Measurements from ENCODE around the gene NSUN4.
"Not testable (repeated sequence)": the region's sequence is repeated elsewhere in the genome, so short reads cannot be mapped to it uniquely, and the experiment has no call there.

The NSUN4 gene

DNA sequence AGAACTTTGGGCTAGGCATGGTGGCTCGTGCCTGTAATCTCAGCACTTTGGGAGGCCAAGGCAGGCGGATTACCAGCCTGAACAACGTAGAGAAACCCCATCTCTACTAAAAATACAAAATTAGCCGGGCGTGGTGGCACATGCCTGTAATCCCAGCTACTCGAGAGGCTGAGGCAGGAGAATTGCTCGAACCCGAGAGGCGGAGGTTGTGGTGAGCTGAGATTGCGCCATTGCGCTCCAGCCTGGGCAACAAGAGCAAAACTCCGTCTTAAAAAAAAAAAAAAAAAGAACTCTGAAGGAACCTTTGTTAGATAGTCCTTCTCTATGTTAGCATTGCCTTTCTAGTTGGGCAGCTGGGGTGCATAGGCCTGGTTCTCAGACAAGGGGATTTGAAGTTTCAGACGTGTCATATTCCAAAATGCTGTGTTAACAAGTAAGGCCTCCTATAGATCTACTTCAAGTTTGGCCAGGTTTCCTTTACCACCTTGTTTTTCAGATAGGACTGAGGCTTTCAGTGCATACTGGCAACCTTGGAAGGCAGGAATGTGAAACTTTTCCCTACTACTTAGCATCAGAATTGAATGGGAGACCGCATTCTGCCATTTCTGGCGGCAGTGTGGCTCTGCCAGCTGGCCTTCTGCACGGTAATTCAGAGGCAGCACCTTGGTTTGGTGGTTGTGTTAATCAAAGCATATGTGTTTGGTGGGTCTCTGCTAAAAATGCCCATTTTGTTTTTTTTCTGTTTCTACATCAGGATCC, 31.0 kb upstream of the NSUN4 start:
- no peak overlapping the region for H3K4me3 ChIP-seq (ENCODE audit: low read depth in 1 of 2, low read length in 1 of 2)
- no peaks in the 10 kb centered on the region for H3K9me3 ChIP-seq
- TF ChIP-seq, protein P1, sequence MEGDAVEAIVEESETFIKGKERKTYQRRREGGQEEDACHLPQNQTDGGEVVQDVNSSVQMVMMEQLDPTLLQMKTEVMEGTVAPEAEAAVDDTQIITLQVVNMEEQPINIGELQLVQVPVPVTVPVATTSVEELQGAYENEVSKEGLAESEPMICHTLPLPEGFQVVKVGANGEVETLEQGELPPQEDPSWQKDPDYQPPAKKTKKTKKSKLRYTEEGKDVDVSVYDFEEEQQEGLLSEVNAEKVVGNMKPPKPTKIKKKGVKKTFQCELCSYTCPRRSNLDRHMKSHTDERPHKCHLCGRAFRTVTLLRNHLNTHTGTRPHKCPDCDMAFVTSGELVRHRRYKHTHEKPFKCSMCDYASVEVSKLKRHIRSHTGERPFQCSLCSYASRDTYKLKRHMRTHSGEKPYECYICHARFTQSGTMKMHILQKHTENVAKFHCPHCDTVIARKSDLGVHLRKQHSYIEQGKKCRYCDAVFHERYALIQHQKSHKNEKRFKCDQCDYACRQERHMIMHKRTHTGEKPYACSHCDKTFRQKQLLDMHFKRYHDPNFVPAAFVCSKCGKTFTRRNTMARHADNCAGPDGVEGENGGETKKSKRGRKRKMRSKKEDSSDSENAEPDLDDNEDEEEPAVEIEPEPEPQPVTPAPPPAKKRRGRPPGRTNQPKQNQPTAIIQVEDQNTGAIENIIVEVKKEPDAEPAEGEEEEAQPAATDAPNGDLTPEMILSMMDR (IDR thresholded peaks at IDR 0.05): no peak
- peaks cover 39% of the 10 kb centered on the region for H3K36me3 ChIP-seq
- H3K27ac ChIP-seq: peak overlapping the region; percentile 72
- H3K4me1 ChIP-seq (ENCODE audit: control insufficient read depth in 1 of 2, insufficient read depth in 1 of 2, low read depth in 1 of 2, low read length in 1 of 2): peaks cover 35% of the 10 kb centered on the region in 2 experiments
- H3K27me3 ChIP-seq: no peaks in the 10 kb centered on the region

DNA sequence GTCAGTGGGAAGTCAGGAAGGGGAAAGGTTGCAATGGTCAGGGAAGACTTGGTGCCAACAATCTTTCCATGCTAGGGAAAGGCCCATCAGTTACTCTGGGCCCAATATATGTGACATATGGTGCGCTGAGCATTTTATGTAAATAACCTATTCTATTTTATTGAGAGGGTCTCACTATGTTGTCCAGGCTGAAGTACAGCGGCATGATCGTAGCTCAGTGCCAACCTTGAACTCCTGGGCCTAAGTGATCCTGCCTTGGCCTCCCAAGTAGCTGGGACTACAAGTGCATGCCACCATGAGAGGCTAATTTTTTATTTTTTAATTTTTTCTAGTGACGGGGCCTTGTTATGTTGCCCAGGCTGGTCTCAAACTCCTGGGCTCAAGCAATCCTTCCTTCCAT, 30.3 kb upstream of the NSUN4 start:
- TF ChIP-seq, protein P1 (IDR thresholded peaks at IDR 0.05): no peak
- Histone ChIP-seq H3K27ac (no peak overlapping the region), H3K36me3 (peaks cover 39% of the 10 kb centered on the region)

DNA sequence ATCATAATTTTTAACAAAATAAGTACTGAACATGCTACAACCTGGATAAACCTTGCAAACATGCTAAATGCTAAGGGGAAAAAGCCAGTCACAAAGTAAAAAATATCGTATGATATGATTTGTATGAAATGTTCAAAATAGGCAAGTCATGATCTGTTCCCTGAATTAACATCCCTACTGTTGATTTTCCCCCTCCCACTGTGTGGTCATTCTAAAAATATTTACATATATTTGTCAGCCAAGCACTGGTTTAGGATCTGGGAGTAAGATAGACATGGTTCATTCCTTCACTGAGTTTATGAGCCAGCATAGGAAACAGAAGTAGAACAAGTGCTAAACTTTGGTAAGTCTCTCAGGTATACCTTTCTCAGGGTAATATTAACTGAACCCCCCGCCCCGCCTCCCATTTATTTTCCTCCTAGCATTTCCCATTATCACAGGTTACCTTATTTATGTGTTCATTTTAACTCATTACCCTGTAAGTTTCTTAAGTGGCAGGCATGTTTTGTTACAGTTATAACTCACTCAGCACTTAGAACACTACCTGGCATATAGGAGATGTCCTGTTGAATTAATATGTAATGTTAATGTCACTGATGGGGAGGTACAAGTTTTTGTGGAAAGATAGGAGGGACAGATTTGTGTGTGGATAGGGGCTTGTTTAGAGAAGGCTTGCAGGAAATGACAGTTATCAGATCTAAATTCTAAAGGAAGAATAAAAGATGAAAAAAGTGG, 24.8 kb upstream of the NSUN4 start:
- H3K9me3 ChIP-seq: no peaks in the 10 kb centered on the region
- no peaks in the 10 kb centered on the region for H3K4me1 ChIP-seq (ENCODE audit: control insufficient read depth in 1 of 2, insufficient read depth in 1 of 2, low read depth in 1 of 2, low read length in 1 of 2)
- TF ChIP-seq, protein P1 (IDR thresholded peaks at IDR 0.05): no peak
- H3K36me3 ChIP-seq: peaks cover 54% of the 10 kb centered on the region
- H3K27ac ChIP-seq: no peak overlapping the region
- no peak overlapping the region for H3K4me3 ChIP-seq (ENCODE audit: low read depth in 1 of 2, low read length in 1 of 2)
- H3K27me3 ChIP-seq: no peaks in the 10 kb centered on the region

More for the DNA sequence above, 30.3 kb upstream of the NSUN4 start:
- no peaks in the 10 kb centered on the region for H3K27me3 ChIP-seq
- H3K4me1 ChIP-seq (ENCODE audit: control insufficient read depth in 1 of 2, insufficient read depth in 1 of 2, low read depth in 1 of 2, low read length in 1 of 2): peaks cover 31 to 32% of the 10 kb centered on the region in 2 experiments
- H3K4me3 ChIP-seq (ENCODE audit: low read depth in 1 of 2, low read length in 1 of 2): no peak overlapping the region
- H3K9me3 ChIP-seq: no peaks in the 10 kb centered on the region

DNA sequence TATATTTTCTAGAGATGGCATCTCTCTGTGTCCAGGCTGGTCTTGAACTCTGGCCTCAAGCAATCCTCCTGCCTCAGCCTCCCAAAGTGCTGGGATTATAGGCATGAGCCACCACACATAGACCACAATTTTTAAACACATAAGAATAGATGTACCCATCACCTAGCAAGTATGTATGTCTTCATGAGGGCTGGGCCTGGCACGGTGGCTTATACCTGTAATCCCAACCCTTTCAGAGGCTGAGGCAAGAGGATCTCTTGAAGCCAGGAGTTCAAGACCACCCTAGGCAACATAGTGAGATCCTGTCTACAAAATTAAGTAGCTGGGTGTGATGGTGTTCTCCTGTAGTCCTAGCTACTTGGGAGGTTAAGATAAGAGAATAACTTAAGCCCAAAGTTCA, 23.3 kb upstream of the NSUN4 start:
- TF ChIP-seq, protein P1 (IDR thresholded peaks at IDR 0.05): no peak
- Histone ChIP-seq H3K36me3 (peaks cover 43% of the 10 kb centered on the region), H3K27me3 (no peaks in the 10 kb centered on the region), H3K9me3 (no peaks in the 10 kb centered on the region), H3K27ac (no peak overlapping the region), H3K4me3 (ENCODE audit: low read depth in 1 of 2, low read length in 1 of 2) (no peak overlapping the region), H3K4me1 (ENCODE audit: control insufficient read depth in 1 of 2, insufficient read depth in 1 of 2, low read depth in 1 of 2, low read length in 1 of 2) (no peaks in the 10 kb centered on the region)

DNA sequence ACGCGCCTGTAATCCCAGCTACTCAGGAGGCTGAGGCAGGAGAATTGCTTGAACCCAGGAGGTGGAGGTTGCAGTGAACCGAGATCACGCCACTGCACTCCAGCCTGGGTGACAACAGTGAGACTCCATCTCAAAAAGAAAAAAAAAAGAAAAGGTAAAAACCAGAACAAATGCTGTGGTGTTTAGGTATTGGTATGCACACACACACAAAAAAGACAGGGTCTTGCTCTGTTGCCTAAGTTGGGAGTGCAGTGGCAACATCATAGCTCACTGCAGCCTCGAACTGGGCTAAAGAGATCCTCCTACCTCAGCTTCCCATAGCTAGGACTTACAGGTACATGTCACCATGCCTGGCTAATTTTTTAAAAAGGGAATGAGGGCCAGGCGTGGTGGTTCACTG, 21.3 kb upstream of the NSUN4 start:
- H3K4me1 ChIP-seq (ENCODE audit: control insufficient read depth in 1 of 2, insufficient read depth in 1 of 2, low read depth in 1 of 2, low read length in 1 of 2); H3K27me3 ChIP-seq; H3K9me3 ChIP-seq; H3K27ac ChIP-seq; H3K4me3 ChIP-seq (ENCODE audit: low read depth in 1 of 2, low read length in 1 of 2): not testable (repeated sequence)
- peaks cover 23% of the 10 kb centered on the region for H3K36me3 ChIP-seq

DNA sequence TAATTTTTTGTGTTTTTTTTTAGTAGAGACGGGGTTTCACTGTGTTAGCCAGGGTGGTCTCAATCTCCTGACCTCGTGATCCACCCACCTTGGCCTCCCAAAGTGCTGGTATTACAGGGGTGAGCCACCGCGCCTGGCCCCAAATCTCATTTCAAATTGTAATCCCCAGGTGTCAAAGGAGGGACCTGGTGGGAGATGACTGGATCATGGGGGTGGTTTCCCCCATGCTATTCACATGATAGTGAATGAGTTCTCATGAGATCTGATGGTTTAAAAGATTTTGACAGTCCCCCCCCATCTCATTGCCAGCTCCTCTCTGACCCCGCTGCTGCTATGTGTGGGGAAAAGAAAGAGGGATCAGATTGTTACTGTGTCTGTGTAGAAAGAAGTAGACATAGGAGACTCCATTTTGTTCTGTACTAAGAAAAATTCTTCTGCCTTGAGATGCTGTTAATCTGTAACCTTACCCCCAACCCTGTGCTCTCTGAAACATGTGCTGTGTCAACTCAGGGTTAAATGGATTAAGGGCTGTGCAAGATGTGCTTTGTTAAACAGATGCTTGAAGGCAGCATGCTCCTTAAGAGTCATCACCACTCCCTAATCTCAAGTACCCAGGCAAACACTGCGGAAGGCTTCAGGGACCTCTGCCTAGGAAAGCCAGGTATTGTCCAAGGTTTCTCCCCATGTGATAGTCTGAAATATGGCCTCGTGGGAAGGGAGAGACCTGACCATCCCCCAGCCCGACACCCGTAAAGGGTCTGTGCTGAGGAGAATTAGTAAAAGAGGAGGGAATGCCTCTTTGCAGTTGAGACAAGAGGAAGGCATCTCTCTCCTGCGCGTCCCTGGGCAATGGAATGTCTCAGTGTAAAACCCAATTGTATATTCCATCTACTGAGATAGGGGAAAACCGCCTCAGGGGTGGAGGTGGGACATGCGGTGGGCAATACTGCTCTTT, 20.4 kb upstream of the NSUN4 start:
- peaks cover 22% of the 10 kb centered on the region for H3K36me3 ChIP-seq
- not testable (repeated sequence) for H3K9me3 ChIP-seq; H3K27ac ChIP-seq; H3K4me3 ChIP-seq (ENCODE audit: low read depth in 1 of 2, low read length in 1 of 2); H3K4me1 ChIP-seq (ENCODE audit: control insufficient read depth in 1 of 2, insufficient read depth in 1 of 2, low read depth in 1 of 2, low read length in 1 of 2); H3K27me3 ChIP-seq

DNA sequence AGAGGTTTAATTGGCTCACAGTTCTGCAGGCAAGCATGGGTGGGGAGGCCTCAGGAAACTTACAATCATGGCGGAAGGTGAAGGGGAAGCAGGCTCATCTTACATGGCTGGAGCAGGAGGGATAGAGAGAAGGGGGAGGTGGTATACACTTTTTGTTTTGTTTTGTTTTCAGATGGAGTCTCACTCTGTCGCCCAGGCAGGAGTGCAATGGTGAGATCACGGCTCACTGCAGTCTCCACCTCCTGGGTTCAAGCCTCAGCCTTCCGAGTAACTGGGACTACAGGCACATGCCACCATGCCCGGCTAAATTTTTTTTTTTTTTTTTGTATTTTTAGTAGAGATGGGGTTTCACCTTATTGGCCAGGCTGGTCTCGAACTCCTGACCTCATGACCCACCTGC, 18.4 kb upstream of the NSUN4 start:
- H3K9me3 ChIP-seq; H3K4me3 ChIP-seq (ENCODE audit: low read depth in 1 of 2, low read length in 1 of 2); H3K27ac ChIP-seq; H3K4me1 ChIP-seq (ENCODE audit: control insufficient read depth in 1 of 2, insufficient read depth in 1 of 2, low read depth in 1 of 2, low read length in 1 of 2); H3K36me3 ChIP-seq; H3K27me3 ChIP-seq: not testable (repeated sequence)

DNA sequence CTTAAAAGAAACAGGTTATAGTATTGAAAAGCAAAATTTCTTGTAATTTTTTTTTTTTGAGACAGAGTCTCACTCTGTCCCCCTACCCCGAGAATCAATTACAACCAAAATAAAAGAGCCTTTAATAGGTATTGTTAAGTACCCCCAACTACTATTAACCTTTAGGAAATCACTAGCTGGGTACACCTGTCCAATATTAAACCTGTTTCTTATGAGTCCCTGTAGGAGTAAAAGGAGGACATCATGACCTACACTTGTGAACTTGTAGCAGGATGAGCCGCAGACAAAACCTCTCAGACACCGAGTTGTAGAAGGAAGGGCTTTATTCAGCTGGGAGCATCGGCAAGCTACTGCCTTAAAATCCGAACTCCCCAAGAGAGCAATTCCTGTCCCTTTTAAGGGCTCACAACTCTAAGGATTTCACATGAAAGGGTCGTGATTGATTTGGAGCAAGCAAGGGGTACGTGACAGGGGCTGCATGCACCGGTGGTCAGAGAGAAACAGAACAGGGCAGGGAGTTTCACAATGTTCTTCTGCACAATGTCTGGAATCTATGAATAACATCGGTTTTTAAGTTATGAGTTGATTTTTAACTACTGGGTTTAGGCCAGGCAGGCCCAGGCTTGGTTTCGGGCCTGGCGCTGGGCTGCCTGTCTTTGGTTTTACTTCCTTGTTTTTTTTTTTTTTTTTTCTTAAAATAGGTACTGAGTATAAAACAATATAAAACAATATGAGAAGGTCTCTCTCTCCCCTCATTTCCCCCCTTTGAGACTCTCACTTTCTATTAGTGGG, 15.1 kb upstream of the NSUN4 start:
- H3K36me3 ChIP-seq; H3K27ac ChIP-seq; H3K4me1 ChIP-seq (ENCODE audit: control insufficient read depth in 1 of 2, insufficient read depth in 1 of 2, low read depth in 1 of 2, low read length in 1 of 2); H3K9me3 ChIP-seq; H3K4me3 ChIP-seq (ENCODE audit: low read depth in 1 of 2, low read length in 1 of 2); H3K27me3 ChIP-seq: not testable (repeated sequence)
